Neuronal stem cell (in vitro differentiated cells): ENCODE measurements around the gene TTC36.

Experiments used
- DNase-seq: peaks from one replicate; pipeline ENCODE4 v3.0.0-alpha.2; 2013; ENCODE audit warnings: low spot score
- H2AFZ ChIP-seq: one replicate; pipeline ENCODE4 v1.6.1; 2013; ENCODE audit warnings: mild to moderate bottlenecking, low read length, inconsistent platforms
- H2AK5ac ChIP-seq: 2 replicates; pipeline ENCODE4 v1.6.1; 2013; ENCODE audit warnings: low read depth, mild to moderate bottlenecking, inconsistent platforms, low read length, moderate library complexity, mixed read lengths
- H2BK120ac ChIP-seq: 2 replicates; pipeline ENCODE4 v1.6.1; 2013; ENCODE audit warnings: low read depth, mild to moderate bottlenecking, inconsistent platforms, low read length, moderate library complexity, mixed read lengths
- H2BK12ac ChIP-seq: one replicate; pipeline ENCODE4 v1.6.1; 2013; ENCODE audit warnings: low read length, inconsistent platforms
- H2BK15ac ChIP-seq: 2 replicates; pipeline ENCODE4 v1.6.1; 2013; ENCODE audit warnings: mild to moderate bottlenecking, low read length, inconsistent platforms, mixed read lengths
- H2BK5ac ChIP-seq: one replicate; pipeline ENCODE4 v1.6.1; 2013; ENCODE audit warnings: inconsistent platforms, mild to moderate bottlenecking, low read length, moderate library complexity
- H3K14ac ChIP-seq: one replicate; pipeline ENCODE4 v1.6.1; 2013; ENCODE audit warnings: low read length, inconsistent platforms
- H3K18ac ChIP-seq: 2 replicates; pipeline ENCODE4 v1.6.1; 2013; ENCODE audit warnings: low read length, inconsistent platforms
- H3K23ac ChIP-seq: 2 replicates; pipeline ENCODE4 v1.6.1; 2013; ENCODE audit warnings: low read depth, mild to moderate bottlenecking, mixed read lengths, low read length, inconsistent platforms; ENCODE audit not compliant: poor library complexity
- H3K27ac ChIP-seq: replicated peaks from 3 replicates; pipeline ENCODE4 v1.5.1; 2013; ENCODE audit warnings: low read length, inconsistent platforms
- H3K27me3 ChIP-seq, 3 experiments: 2 replicates each; pipeline ENCODE4 v1.6.1; 2013; ENCODE audit warnings: low read length in 3 of 3, mild to moderate bottlenecking in 2 of 3, inconsistent platforms in 1 of 3, low read depth in 1 of 3, mixed read lengths in 1 of 3, moderate library complexity in 1 of 3; ENCODE audit not compliant: control insufficient read depth in 3 of 3, insufficient read depth in 3 of 3
- H3K36me3 ChIP-seq, 2 donors: replicated peaks in 1 of 2; 2 replicates each; pipeline ENCODE4 v1.6.1; 2013; ENCODE audit warnings: low read length in 2 of 2; ENCODE audit not compliant: control insufficient read depth in 2 of 2, insufficient read depth in 2 of 2
- H3K4ac ChIP-seq: 2 replicates; pipeline ENCODE4 v1.6.1; 2013; ENCODE audit warnings: inconsistent platforms, mild to moderate bottlenecking, low read length, moderate library complexity
- H3K4me1 ChIP-seq, 2 donors: 1 replicate in 1 of 2; 2 replicates in 1 of 2; pipeline ENCODE4 v1.6.1; 2013; ENCODE audit warnings: low read length in 2 of 2, low read depth in 1 of 2; ENCODE audit not compliant: control insufficient read depth in 2 of 2, insufficient read depth in 1 of 2
- H3K4me2 ChIP-seq: one replicate; pipeline ENCODE4 v1.6.1; 2013; ENCODE audit warnings: mild to moderate bottlenecking, low read length, inconsistent platforms; ENCODE audit not compliant: insufficient read depth, poor library complexity, severe bottlenecking
- H3K4me3 ChIP-seq, 2 donors: 2 replicates each; pipeline ENCODE4 v1.5.1; 2013; ENCODE audit warnings: low read length in 2 of 2, mild to moderate bottlenecking in 2 of 2, inconsistent platforms in 1 of 2, moderate library complexity in 1 of 2
- H3K79me1 ChIP-seq: one replicate; pipeline ENCODE4 v1.6.1; 2013; ENCODE audit warnings: low read depth, mild to moderate bottlenecking, inconsistent platforms, low read length, moderate library complexity
- H3K9ac ChIP-seq: one replicate; pipeline ENCODE4 v1.6.1; 2013; ENCODE audit warnings: mild to moderate bottlenecking, low read depth, low read length, inconsistent platforms; ENCODE audit not compliant: poor library complexity
- H3K9me3 ChIP-seq, 2 donors: replicated peaks in 1 of 2; 2 replicates each; pipeline versions ENCODE3 to v1.6.1; 2013; ENCODE audit warnings: low read length in 2 of 2, mild to moderate bottlenecking in 2 of 2, inconsistent platforms in 1 of 2, low read depth in 1 of 2, mixed read lengths in 1 of 2, moderate library complexity in 1 of 2; ENCODE audit not compliant: control insufficient read depth in 2 of 2, insufficient read depth in 1 of 2
- H4K8ac ChIP-seq: one replicate; pipeline ENCODE4 v1.6.1; 2013; ENCODE audit warnings: low read depth, mild to moderate bottlenecking, inconsistent platforms, low read length, moderate library complexity
- H4K91ac ChIP-seq: one replicate; pipeline ENCODE4 v1.6.1; 2013; ENCODE audit warnings: low read length, low read depth, mild to moderate bottlenecking, inconsistent platforms; ENCODE audit not compliant: poor library complexity
- WGBS, 2 donors: extraction: QIAGEN DNeasy Blood & Tissue Kit; methylation state at CpG; one replicate each; pipeline ENCODE4 v1.1.7; 2013; ENCODE audit warnings: missing lambda C conversion rate in 2 of 2, mixed read lengths in 1 of 2; ENCODE audit not compliant: insufficient read length in 2 of 2, insufficient replicate concordance in 1 of 2; ENCODE audit errors: extremely low coverage in 2 of 2; 5-methylcytosine and 5-hydroxymethylcytosine counted together

TTC36 gene

DNA sequence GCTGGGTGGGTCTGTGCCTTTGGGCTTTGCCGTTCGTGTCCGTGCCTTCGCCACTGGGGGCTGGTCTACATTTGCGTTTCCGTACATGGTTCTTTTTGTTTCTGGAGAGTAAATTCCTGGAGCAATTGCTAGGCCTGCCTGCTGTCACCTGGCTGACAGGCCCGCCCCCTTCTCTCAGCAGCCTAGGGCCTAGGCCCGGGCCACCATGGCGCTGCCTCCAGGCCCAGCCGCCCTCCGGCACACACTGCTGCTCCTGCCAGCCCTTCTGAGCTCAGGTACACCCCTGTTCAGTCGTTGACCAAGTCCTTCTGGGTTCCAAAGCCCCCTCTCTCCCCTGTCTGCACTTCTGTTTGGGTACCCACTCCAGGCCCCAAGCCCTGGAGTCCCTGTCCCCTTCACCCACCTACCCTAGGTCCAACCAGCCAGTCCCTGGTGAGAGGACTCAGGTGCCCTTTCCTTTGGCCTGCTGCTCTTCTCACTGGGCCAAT is 4.4 kb downstream of the TTC36 start:
- Histone ChIP-seq H4K8ac (no peak overlapping the region), H3K14ac (peak overlapping the region; percentile 97), H3K4me2 (peak overlapping the region; percentile 78), H2BK12ac (no peak overlapping the region), H3K9me3 (no peaks in the 10 kb centered on the region), H2BK15ac (peak overlapping the region; percentile 38), H2AK5ac (peak overlapping the region; percentile 46), H2BK120ac (no peak overlapping the region), H3K79me1 (peaks cover 4% of the 10 kb centered on the region), H3K27ac (peak overlapping the region; percentile 42), H2AFZ (peak overlapping the region; percentile 99), H3K9ac (peak overlapping the region; percentile 98), H3K36me3 (peaks cover 13 to 30% of the 10 kb centered on the region in 2 donors), H3K4me3 (peak overlapping the region; percentile 83 to 98), H3K27me3 (no peaks in the 10 kb centered on the region), H3K4ac (no peak overlapping the region), H4K91ac (peak overlapping the region; percentile 74), H2BK5ac (peak overlapping the region; percentile 91), H3K18ac (peak overlapping the region; percentile 92), H3K23ac (peak overlapping the region; percentile 90), H3K4me1 (peaks cover 10 to 16% of the 10 kb centered on the region in 2 donors)
- WGBS, 2 donors: no CpG with 5 or more reads among the region's 12 CpGs
- DNase-seq: no peak

GRCh38 chr11:118532091-118532490 is 4.8 kb downstream of the TTC36 start:
- peaks cover 4% of the 10 kb centered on the region for H3K79me1 ChIP-seq
- no peaks in the 10 kb centered on the region for H3K27me3 ChIP-seq
- H3K27ac ChIP-seq: no peak overlapping the region
- H3K4me1 ChIP-seq: peaks cover 10 to 16% of the 10 kb centered on the region in 2 donors
- H4K91ac ChIP-seq: no peak overlapping the region
- H3K9ac ChIP-seq: peak overlapping the region; percentile 80
- peak overlapping the region; percentile 46 for H2AK5ac ChIP-seq
- no peak overlapping the region for H2BK120ac ChIP-seq
- no peak overlapping the region for H2BK15ac ChIP-seq
- peak overlapping the region in 1 of 2 donors; percentile 83 for H3K4me3 ChIP-seq
- WGBS, 2 donors: no CpG with 5 or more reads among the region's 10 CpGs
- peak overlapping the region; percentile 91 for H2BK5ac ChIP-seq
- H3K18ac ChIP-seq: no peak overlapping the region
- no peaks in the 10 kb centered on the region for H3K9me3 ChIP-seq
- H3K23ac ChIP-seq: no peak overlapping the region
- no peak overlapping the region for H4K8ac ChIP-seq
- H3K4me2 ChIP-seq: peak overlapping the region; percentile 78
- H3K14ac ChIP-seq: peak overlapping the region; percentile 48
- H2AFZ ChIP-seq: no peak overlapping the region
- DNase-seq: no peak
- H3K4ac ChIP-seq: no peak overlapping the region
- H2BK12ac ChIP-seq: no peak overlapping the region
- H3K36me3 ChIP-seq: peaks cover 13 to 25% of the 10 kb centered on the region in 2 donors

DNA sequence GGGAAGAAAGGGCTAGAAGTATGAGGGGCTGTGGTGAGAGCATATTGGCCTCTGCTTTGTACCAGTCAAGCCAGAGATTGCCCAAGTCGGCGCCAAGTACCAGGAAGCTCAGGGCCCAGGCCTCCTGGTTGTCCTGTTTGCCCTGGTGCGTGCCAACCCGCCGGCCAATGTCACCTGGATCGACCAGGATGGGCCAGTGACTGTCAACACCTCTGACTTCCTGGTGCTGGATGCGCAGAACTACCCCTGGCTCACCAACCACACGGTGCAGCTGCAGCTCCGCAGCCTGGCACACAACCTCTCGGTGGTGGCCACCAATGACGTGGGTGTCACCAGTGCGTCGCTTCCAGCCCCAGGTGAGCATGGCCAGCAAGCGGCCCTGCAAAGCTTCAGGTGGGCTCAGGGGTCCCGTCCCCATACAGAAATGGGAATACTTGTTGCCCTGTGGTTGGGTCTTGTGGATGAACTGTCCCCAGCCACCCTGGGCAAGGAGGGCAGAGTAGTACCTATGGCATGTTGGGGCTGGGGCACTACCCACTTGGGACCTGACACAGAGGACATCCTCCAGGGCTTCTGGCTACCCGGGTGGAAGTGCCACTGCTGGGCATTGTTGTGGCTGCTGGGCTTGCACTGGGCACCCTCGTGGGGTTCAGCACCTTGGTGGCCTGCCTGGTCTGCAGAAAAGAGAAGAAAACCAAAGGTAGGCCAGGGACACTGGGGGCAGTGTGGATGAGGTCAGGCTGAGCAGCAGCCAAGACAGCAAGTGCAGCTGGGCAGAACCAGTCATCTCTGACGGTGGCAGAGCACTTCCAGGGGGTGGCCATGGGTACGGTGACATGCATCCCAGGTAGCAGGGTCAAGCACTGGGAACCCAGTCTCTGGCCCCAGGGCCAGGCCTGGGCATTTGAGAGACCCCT is 5.8 kb downstream of the TTC36 start:
- peak overlapping the region in 1 of 2 donors; percentile 6 for H3K4me3 ChIP-seq

More for the DNA sequence above, 5.8 kb downstream of the TTC36 start:
- Histone ChIP-seq H3K27me3 (no peaks in the 10 kb centered on the region), H3K36me3 (peaks cover 13 to 15% of the 10 kb centered on the region in 2 donors), H3K9me3 (no peaks in the 10 kb centered on the region), H2AK5ac (no peak overlapping the region), H3K23ac (no peak overlapping the region), H2BK15ac (no peak overlapping the region), H4K91ac (no peak overlapping the region), H2BK12ac (no peak overlapping the region), H3K4me2 (no peak overlapping the region), H3K27ac (no peak overlapping the region), H4K8ac (no peak overlapping the region), H3K9ac (peak overlapping the region; percentile 2), H3K4me1 (peaks cover 10 to 16% of the 10 kb centered on the region in 2 donors), H3K18ac (no peak overlapping the region), H3K79me1 (peaks cover 4% of the 10 kb centered on the region), H2BK120ac (no peak overlapping the region), H2AFZ (no peak overlapping the region), H3K14ac (no peak overlapping the region), H2BK5ac (peak overlapping the region; percentile 69), H3K4ac (no peak overlapping the region)
- WGBS, 2 donors: no CpG with 5 or more reads among the region's 19 CpGs
- DNase-seq: no peak
